ENCODE results near the gene C15orf40. TPM values are rescaled to one million over a fixed set of nuclear protein-coding genes. Genes with fewer than 3 reads are reported as not detected.

Gene C15orf40
- 9.8 and 21.5 TPM in 2 replicates for total RNA-seq

DNA sequence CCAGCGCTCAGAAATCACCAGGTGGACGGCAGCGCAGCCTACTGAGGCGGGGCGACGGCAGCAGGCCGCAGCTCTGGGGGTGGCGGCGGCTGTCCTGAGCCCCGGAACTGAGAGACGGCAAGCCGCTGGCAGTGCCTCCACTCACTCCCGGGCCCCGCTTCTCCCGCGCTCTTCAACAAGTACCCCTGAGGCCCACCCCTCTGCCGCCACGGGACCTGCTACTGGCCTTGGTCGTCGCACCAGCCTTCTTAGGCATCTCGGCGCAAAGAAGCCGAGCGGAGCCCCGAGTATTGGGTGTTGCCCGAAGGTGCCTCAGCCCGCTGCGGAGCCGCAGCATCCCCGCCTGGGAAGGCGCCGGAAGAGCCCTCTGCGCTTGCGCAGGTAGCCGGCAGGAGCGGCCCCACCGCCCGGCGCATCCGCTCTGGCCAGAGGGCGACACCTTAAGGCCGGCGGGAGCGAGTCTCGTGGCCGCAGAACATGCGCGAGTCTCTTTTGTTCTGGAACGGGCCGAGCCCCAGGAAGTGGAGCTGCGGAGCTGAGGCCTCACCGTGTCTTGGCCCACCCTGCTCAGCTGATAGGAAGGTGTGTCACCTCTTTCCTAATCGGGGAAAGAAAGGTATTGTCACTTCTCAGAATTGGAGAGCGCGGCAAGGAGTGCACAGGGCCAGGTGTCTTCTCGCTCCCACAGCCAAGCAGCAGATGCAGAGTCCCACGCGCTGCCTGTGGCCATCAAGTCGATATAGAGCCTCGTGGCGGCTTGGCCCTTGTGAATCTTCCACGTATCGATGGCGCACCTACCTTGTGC lies at the start of gene C15orf40:
Gene C15orf40, minus strand, starts transcription at position 369 of the 805 bp plus-strand sequence. Its CDS starts 32 bp downstream, at position 337.

GRCh38 chr15:82985688-82986441 lies 25.6 kb downstream of the C15orf40 start, which contains the start of gene RAMAC:
RAMAC (plus strand) TSS chr15:82986210; CDS start chr15:82989019, 2,809 bp downstream.

DNA sequence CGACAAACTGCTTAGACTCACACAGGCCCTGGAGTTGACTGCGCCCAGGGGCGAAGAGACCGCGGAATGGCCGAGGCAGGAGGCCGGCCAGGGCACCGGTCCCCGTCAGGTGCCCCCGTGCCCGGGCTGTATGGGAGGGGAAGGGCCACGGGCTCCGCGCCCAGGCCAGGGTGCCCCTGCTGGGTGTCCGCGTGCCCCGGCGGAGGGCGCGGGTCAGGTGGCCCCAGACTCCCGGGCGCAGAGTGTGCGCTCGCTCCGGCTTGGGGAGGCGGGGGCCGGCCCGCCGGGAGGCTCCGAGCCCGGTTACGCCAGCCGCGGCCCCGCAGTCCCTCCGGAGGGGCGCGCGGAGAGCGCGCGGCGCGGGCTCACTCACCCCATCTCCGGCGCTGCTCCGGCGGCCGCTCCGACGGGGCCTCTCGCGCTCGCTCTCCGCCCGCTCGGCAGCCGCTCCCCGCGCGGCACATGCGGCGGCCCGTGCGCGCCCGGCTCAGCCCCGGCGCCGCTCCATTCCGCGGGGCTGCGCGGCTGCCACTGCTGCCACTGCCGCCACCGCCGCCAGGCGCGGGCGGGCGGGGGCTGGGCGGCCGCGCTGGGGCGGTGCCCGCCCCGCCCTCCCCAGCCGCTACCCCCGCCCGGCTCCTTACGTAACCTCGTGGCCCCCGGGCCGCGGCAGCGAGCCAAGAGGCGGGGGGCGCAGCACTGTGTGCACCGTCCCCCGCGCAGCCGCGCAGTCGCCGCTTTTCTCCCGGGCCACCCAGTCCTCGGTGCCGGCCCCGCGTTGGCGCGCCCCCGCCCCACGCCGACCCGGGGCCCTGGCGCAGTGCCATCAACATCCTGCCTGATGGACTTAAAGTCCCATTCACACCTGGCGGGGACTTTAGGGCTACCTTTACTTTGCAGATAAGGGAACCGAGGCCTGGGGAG lies 59.0 kb downstream of the C15orf40 start, which contains the start of gene HOMER2:
Gene HOMER2, minus strand, starts transcription at position 563 of the 924 bp plus-strand sequence. Its CDS starts 185 bp downstream, at position 378.

Other genes with a start within 250 kb of the C15orf40 start
- gene FSD2, start 205.6 kb downstream of the C15orf40 start, total RNA-seq: not detected in 2 replicates
- 4.2 and 9.3 TPM in 2 replicates for gene WHAMM, start 202.0 kb downstream of the C15orf40 start, total RNA-seq
- gene HOMER2, start 58.9 kb downstream of the C15orf40 start, total RNA-seq: 36.4 and 47.9 TPM in 2 replicates
- 19.7 and 20.4 TPM in 2 replicates for gene RAMAC, start 25.4 kb downstream of the C15orf40 start, total RNA-seq
- gene BTBD1, start 55.6 kb upstream of the C15orf40 start, total RNA-seq: 53.9 and 78.7 TPM in 2 replicates
- 0.33 and 1.4 TPM in 2 replicates for gene TM6SF1, start 96.0 kb upstream of the C15orf40 start, total RNA-seq
- gene HDGFL3, start 196.2 kb upstream of the C15orf40 start, total RNA-seq: 9.6 and 12.4 TPM in 2 replicates